Activated CD8-positive, alpha-beta T cell treated with anti-CD3 and anti-CD28 coated beads for 36 hours (primary cell): ENCODE data around the gene ADAM10. TPM values are rescaled to one million over a fixed set of nuclear protein-coding genes. Genes with fewer than 3 reads are reported as not detected.

Experiments
- ATAC-seq: fragments of 200-7000 bp; cut with Tn5 transposase; one replicate; pipeline ENCODE4 v1.10.0; 2021; ENCODE audit warnings: mild to moderate bottlenecking, moderate library complexity
- CTCF ChIA-PET: fragments of 350-600 bp; sonication (Branson Sonifier 250); formaldehyde crosslinking; loops from one replicate; lab custom pipeline; 2021; ENCODE audit warnings: antibody characterized with exemption; lab: Charles Lee
- POLR2A ChIA-PET: fragments of 350-600 bp; sonication (Branson Sonifier 250); formaldehyde crosslinking; loops from one replicate; lab custom pipeline; 2021; ENCODE audit warnings: antibody characterized with exemption; lab: Charles Lee
- DNase-seq: peaks from one replicate; pipeline ENCODE4 v3.0.0-alpha.2; 2020
- H3K27ac Mint-ChIP-seq: one replicate; pipeline ENCODE4 v1.8.0; 2021; ENCODE audit warnings: mild to moderate bottlenecking, mixed read lengths
- H3K27me3 Mint-ChIP-seq: one replicate; pipeline ENCODE4 v1.8.0; 2021; ENCODE audit warnings: mixed read lengths
- H3K36me3 Mint-ChIP-seq: one replicate; pipeline ENCODE4 v1.8.0; 2021; ENCODE audit warnings: low read depth, mixed read lengths
- H3K4me1 Mint-ChIP-seq: one replicate; pipeline ENCODE4 v1.8.0; 2021; ENCODE audit warnings: low read depth, mixed read lengths
- H3K4me3 Mint-ChIP-seq: one replicate; pipeline ENCODE4 v1.8.0; 2021; ENCODE audit warnings: mild to moderate bottlenecking, moderate library complexity, mixed read lengths
- H3K9me3 Mint-ChIP-seq: one replicate; pipeline ENCODE4 v1.8.0; 2021; ENCODE audit warnings: mixed read lengths
- CTCF ChIP-seq: fragments of 200-600 bp; IDR thresholded peaks from one replicate; pipeline ENCODE4 v1.8.0; 2022; ENCODE audit warnings: antibody characterized with exemption, mild to moderate bottlenecking
- intact Hi-C: fragments of 100-400 bp; cut with micrococcal nuclease; formaldehyde crosslinking; loops from one replicate; pipeline ENCODE4 v1.10.0; 2022
- total RNA-seq, 2 experiments: library from RNA; stranded (reverse); gene quantifications; one replicate each; pipeline ENCODE4 v1.2.3, GENCODE V29; 2021

The ADAM10 gene
- total RNA-seq, 2 experiments from 2014 or later, result 76.4 to 79.4 TPM

- Mint-ChIP-seq H3K9me3 (peaks cover 5% of the 10 kb centered on the region), H3K27me3 (peaks cover 6% of the 10 kb centered on the region), H3K27ac (no peak overlapping the region), H3K4me3 (no peak overlapping the region), H3K36me3 (no peaks in the 10 kb centered on the region), H3K4me1 (peaks cover 9% of the 10 kb centered on the region)
- TF ChIP-seq CTCF, result no peak
- ChIA-PET POLR2A (no interaction called here), CTCF (interaction anchor here (0.6 to 1.9 kb wide), 3 partner anchors 11 to 1539 kb away, joined by 3 to 5 read pairs (median 3); no protein-coding TSS in a partner anchor)
- DNase-seq (no peak), ATAC-seq (no peak)
- intact Hi-C loops, result no loop called here
Observed at GRCh38 chr15:58585693-58586443, 163.6 kb downstream of the ADAM10 start.

GRCh38 chr15:58584789-58585461, 164.6 kb downstream of the ADAM10 start:
- ChIA-PET CTCF (interaction anchor here (1.0 to 1.9 kb wide), 3 partner anchors 10 to 357 kb away, joined by 3 to 5 read pairs (median 3); no protein-coding TSS in a partner anchor), POLR2A (interaction anchor here (1.2 kb wide), 1 partner anchor 11 kb away, joined by 3 read pairs; no protein-coding TSS in a partner anchor)
- Mint-ChIP-seq H3K36me3 (no peaks in the 10 kb centered on the region), H3K27me3 (peaks cover 6% of the 10 kb centered on the region), H3K27ac (no peak overlapping the region), H3K9me3 (peaks cover 5% of the 10 kb centered on the region), H3K4me3 (no peak overlapping the region), H3K4me1 (peaks cover 9% of the 10 kb centered on the region)
- TF ChIP-seq CTCF, result no peak
- intact Hi-C loops, result no loop called here
- ATAC-seq, result no peak
- no peak for DNase-seq

- Mint-ChIP-seq H3K9me3 (peaks cover 5% of the 10 kb centered on the region), H3K27me3 (peaks cover 6% of the 10 kb centered on the region), H3K36me3 (no peaks in the 10 kb centered on the region), H3K27ac (no peak overlapping the region), H3K4me1 (peaks cover 9% of the 10 kb centered on the region), H3K4me3 (no peak overlapping the region)
- ATAC-seq (no peak), DNase-seq (no peak)
- ChIA-PET POLR2A (interaction anchor here (0.6 kb wide), 1 partner anchor 113 kb away, joined by 3 read pairs; no protein-coding TSS in a partner anchor), CTCF (interaction anchor here (0.7 to 1.5 kb wide), 4 partner anchors 10 to 177 kb away, joined by 3 to 4 read pairs (median 4); no protein-coding TSS in a partner anchor)
- TF ChIP-seq CTCF, result no peak
- intact Hi-C loops, result no loop called here
Observed at GRCh38 chr15:58583171-58583908, 166.2 kb downstream of the ADAM10 start.

GRCh38 chr15:58582160-58582559, 167.3 kb downstream of the ADAM10 start:
- no peak overlapping the region for H3K27ac Mint-ChIP-seq
- peaks cover 6% of the 10 kb centered on the region for H3K9me3 Mint-ChIP-seq
- H3K36me3 Mint-ChIP-seq, result no peaks in the 10 kb centered on the region
- POLR2A ChIA-PET, result no interaction called here
- H3K27me3 Mint-ChIP-seq, result peaks cover 6% of the 10 kb centered on the region
- H3K4me3 Mint-ChIP-seq, result no peak overlapping the region
- TF ChIP-seq CTCF, result no peak
- no peak for ATAC-seq
- DNase-seq, result no peak
- H3K4me1 Mint-ChIP-seq, result peaks cover 9% of the 10 kb centered on the region
- CTCF ChIA-PET, result no interaction called here
- intact Hi-C loops, result no loop called here
